ENCODE results near the gene PFDN4.
A peak's percentile ranks its signal among the peaks of the same experiment; 100 is the strongest.

Gene PFDN4

DNA sequence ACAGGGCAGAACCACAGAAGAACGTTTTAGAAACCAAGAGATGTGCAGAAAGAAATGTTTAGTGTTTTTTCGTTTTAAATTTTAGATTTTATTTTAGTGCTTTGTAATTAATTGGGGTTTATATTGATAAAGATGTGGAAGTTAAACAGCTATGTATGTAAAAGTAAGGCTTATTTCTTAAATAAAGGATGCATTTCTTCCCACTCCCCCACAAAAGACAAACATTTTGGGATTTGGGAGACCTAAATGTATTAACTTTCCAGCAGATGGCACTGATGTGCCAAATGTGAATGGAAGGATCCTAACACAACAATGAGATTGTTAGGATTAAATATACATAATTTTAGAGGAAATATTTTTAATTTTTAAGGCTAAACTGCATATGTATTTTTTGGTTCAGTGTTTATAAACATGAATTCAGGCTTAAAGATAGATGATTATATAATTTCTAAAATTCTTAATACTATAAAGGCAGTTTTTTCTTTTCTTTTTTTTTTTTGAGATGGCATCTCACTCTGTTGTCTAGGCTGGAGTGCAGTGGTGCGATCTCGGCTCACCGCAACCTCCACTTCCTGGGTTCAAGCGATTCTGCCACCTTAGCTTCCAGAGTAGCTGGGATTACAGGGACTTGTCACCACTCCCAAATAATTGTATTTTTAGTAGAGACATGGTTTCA is 12.0 kb downstream of the PFDN4 start:
- peaks cover 17% of the 10 kb centered on the region for H3K4me1 ChIP-seq (ENCODE audit: low read length)
- no peak overlapping the region for H3K27ac ChIP-seq (ENCODE audit: low read length)
- H3K79me2 ChIP-seq (ENCODE audit: low read length), result peaks cover under 1% of the 10 kb centered on the region; the same call in 1 of the 2 replicates
- no peak overlapping the region for H3K4me3 ChIP-seq (ENCODE audit: low read length)
- no peaks in the 10 kb centered on the region for H3K27me3 ChIP-seq (ENCODE audit: low read depth, low read length)
- H3K36me3 ChIP-seq (replicated peaks; ENCODE audit: low read depth, low read length), result peaks cover 25% of the 10 kb centered on the region
- no peak overlapping the region for H2AFZ ChIP-seq (ENCODE audit: low read depth, low read length)
- no peaks in the 10 kb centered on the region for H3K9me3 ChIP-seq (ENCODE audit: insufficient read depth, low read length)
- no peak overlapping the region for H3K4me2 ChIP-seq (ENCODE audit: low read length)
- no peak overlapping the region for H3K9ac ChIP-seq (ENCODE audit: low read length)
- TF ChIP-seq EZH2phosphoT487 (IDR thresholded peaks at IDR 0.05; ENCODE audit: low read depth), result no peak
- TF ChIP-seq, protein P1, sequence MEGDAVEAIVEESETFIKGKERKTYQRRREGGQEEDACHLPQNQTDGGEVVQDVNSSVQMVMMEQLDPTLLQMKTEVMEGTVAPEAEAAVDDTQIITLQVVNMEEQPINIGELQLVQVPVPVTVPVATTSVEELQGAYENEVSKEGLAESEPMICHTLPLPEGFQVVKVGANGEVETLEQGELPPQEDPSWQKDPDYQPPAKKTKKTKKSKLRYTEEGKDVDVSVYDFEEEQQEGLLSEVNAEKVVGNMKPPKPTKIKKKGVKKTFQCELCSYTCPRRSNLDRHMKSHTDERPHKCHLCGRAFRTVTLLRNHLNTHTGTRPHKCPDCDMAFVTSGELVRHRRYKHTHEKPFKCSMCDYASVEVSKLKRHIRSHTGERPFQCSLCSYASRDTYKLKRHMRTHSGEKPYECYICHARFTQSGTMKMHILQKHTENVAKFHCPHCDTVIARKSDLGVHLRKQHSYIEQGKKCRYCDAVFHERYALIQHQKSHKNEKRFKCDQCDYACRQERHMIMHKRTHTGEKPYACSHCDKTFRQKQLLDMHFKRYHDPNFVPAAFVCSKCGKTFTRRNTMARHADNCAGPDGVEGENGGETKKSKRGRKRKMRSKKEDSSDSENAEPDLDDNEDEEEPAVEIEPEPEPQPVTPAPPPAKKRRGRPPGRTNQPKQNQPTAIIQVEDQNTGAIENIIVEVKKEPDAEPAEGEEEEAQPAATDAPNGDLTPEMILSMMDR (IDR thresholded peaks at IDR 0.05; ENCODE audit: low read depth, low read length), result peak; percentile 92
- H4K20me1 ChIP-seq (ENCODE audit: insufficient read depth, low read length), result no peaks in the 10 kb centered on the region

GRCh38 chr20:54220722-54221121 is 12.8 kb downstream of the PFDN4 start:
- H3K27ac ChIP-seq (ENCODE audit: low read length), result no peak overlapping the region
- no peak overlapping the region for H3K9ac ChIP-seq (ENCODE audit: low read length)
- H4K20me1 ChIP-seq (ENCODE audit: insufficient read depth, low read length), result no peaks in the 10 kb centered on the region
- H2AFZ ChIP-seq (ENCODE audit: low read depth, low read length), result no peak overlapping the region
- TF ChIP-seq, protein P1 (IDR thresholded peaks at IDR 0.05; ENCODE audit: low read depth, low read length), result no peak
- no peak for TF ChIP-seq EZH2phosphoT487 (IDR thresholded peaks at IDR 0.05; ENCODE audit: low read depth)
- no peaks in the 10 kb centered on the region for H3K27me3 ChIP-seq (ENCODE audit: low read depth, low read length)
- H3K4me1 ChIP-seq (ENCODE audit: low read length), result peaks cover 17% of the 10 kb centered on the region
- no peaks in the 10 kb centered on the region for H3K9me3 ChIP-seq (ENCODE audit: insufficient read depth, low read length)
- H3K36me3 ChIP-seq (replicated peaks; ENCODE audit: low read depth, low read length), result peaks cover 17% of the 10 kb centered on the region
- no peaks in the 10 kb centered on the region for H3K79me2 ChIP-seq (ENCODE audit: low read length)
- H3K4me2 ChIP-seq (ENCODE audit: low read length), result no peak overlapping the region
- H3K4me3 ChIP-seq (ENCODE audit: low read length), result no peak overlapping the region

- H2AFZ ChIP-seq (ENCODE audit: low read depth, low read length), result no peak overlapping the region
- H3K4me3 ChIP-seq (ENCODE audit: low read length), result no peak overlapping the region
- H3K36me3 ChIP-seq (replicated peaks; ENCODE audit: low read depth, low read length), result peaks cover 11% of the 10 kb centered on the region
- no peaks in the 10 kb centered on the region for H3K27me3 ChIP-seq (ENCODE audit: low read depth, low read length)
- H3K27ac ChIP-seq (ENCODE audit: low read length), result peak overlapping the region; percentile 23; the same call in 1 of the 2 replicates
- no peak for TF ChIP-seq EZH2phosphoT487 (IDR thresholded peaks at IDR 0.05; ENCODE audit: low read depth)
- TF ChIP-seq, protein P1 (IDR thresholded peaks at IDR 0.05; ENCODE audit: low read depth, low read length), result no peak
- H3K9ac ChIP-seq (ENCODE audit: low read length), result no peak overlapping the region
- peaks cover 17% of the 10 kb centered on the region for H3K4me1 ChIP-seq (ENCODE audit: low read length)
- H3K79me2 ChIP-seq (ENCODE audit: low read length), result no peaks in the 10 kb centered on the region
- H3K4me2 ChIP-seq (ENCODE audit: low read length), result peak overlapping the region; percentile 32
- H3K9me3 ChIP-seq (ENCODE audit: insufficient read depth, low read length), result no peaks in the 10 kb centered on the region
- H4K20me1 ChIP-seq (ENCODE audit: insufficient read depth, low read length), result no peaks in the 10 kb centered on the region
Observed at GRCh38 chr20:54221353-54221752, 13.5 kb downstream of the PFDN4 start.

GRCh38 chr20:54221996-54222890 is 14.4 kb downstream of the PFDN4 start:
- no peak overlapping the region for H3K9ac ChIP-seq (ENCODE audit: low read length)
- no peaks in the 10 kb centered on the region for H3K79me2 ChIP-seq (ENCODE audit: low read length)
- H3K36me3 ChIP-seq (replicated peaks; ENCODE audit: low read depth, low read length), result peaks cover 7% of the 10 kb centered on the region
- TF ChIP-seq, protein P1 (IDR thresholded peaks at IDR 0.05; ENCODE audit: low read depth, low read length), result no peak
- no peak for TF ChIP-seq EZH2phosphoT487 (IDR thresholded peaks at IDR 0.05; ENCODE audit: low read depth)
- H3K4me1 ChIP-seq (ENCODE audit: low read length), result peaks cover 22% of the 10 kb centered on the region
- no peak overlapping the region for H3K4me3 ChIP-seq (ENCODE audit: low read length)
- H4K20me1 ChIP-seq (ENCODE audit: insufficient read depth, low read length), result no peaks in the 10 kb centered on the region
- no peak overlapping the region for H2AFZ ChIP-seq (ENCODE audit: low read depth, low read length)
- H3K27ac ChIP-seq (ENCODE audit: low read length), result peak overlapping the region; percentile 23; the same call in 1 of the 2 replicates
- H3K9me3 ChIP-seq (ENCODE audit: insufficient read depth, low read length), result no peaks in the 10 kb centered on the region
- H3K4me2 ChIP-seq (ENCODE audit: low read length), result peak overlapping the region; percentile 32; the same call in 1 of the 2 replicates
- no peaks in the 10 kb centered on the region for H3K27me3 ChIP-seq (ENCODE audit: low read depth, low read length)

All from OCI-LY3 (cell line).